ENCODE results near the gene FAM120B.

The FAM120B gene

DNA sequence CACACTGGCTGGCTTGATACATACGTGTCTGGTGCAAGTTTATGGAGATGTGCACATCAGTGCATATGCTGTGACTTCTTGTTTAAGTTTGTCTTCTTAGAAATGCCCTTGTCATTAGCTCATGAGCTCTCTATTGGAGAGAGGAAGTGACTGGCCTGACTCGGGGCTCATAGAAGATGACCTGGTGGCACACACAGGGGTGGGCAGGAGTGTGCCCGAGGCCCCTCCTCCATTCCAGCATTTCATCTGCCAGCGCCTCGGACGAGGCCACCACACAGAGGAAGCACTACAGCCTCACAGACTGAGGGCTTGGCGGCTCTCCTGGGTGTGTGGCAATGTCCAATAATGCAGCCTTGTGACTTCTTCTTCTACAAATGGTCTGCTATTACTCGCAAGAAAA is 109.7 kb downstream of the FAM120B start:
- TF ChIP-seq POLR2AphosphoS5 (IDR thresholded peaks at IDR 0.05; ENCODE audit: low read depth) = no peak
- peak; percentile 42; the same call in 1 of the 2 replicates for TF ChIP-seq SPI1 (IDR thresholded peaks at IDR 0.05; ENCODE audit: borderline replicate concordance, low read depth)
- Histone ChIP-seq H3K27ac (replicated peaks) (no peak overlapping the region), H3K27me3 (ENCODE audit: insufficient read depth, poor library complexity, severe bottlenecking) (no peaks in the 10 kb centered on the region), H3K4me3 (replicated peaks; ENCODE audit: insufficient read depth, low read length) (no peak overlapping the region)
- DNase-seq (ENCODE audit: low read depth in 1 of 2, low spot score in 1 of 2) = no peak

DNA sequence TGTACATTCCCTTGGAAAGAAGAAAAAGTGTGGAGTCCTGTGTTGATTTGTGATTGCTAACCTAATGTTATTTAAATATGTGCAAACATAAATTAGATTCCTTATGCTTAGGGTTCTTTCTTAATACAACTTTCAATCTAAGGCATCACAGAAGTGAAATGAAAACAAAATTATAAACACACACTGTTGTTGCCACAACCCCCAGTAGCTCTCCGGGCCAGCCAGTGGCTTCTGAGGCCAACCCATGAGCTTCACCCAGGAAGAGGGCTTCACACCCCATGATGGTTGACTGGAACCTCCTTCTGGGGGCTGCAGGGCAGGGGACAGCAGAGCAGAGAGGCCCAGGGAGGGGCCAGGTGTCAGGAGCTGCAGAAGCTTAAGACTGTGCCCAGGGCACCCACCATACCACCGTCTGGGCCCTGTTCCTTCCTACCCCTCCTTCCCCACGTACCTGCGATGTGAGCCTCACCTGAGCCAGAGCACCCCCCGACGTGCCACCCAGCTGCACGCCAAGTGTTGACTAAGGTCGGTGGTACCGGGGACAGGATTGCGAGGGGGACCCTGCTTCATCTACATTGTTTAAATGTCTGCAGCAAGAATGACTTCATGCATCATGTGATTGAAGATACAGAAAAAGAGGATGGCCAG is 110.5 kb downstream of the FAM120B start:
- Histone ChIP-seq H3K27ac (replicated peaks) (no peak overlapping the region), H3K27me3 (ENCODE audit: insufficient read depth, poor library complexity, severe bottlenecking) (no peaks in the 10 kb centered on the region), H3K4me3 (replicated peaks; ENCODE audit: insufficient read depth, low read length) (no peak overlapping the region)
- TF ChIP-seq, protein P1, sequence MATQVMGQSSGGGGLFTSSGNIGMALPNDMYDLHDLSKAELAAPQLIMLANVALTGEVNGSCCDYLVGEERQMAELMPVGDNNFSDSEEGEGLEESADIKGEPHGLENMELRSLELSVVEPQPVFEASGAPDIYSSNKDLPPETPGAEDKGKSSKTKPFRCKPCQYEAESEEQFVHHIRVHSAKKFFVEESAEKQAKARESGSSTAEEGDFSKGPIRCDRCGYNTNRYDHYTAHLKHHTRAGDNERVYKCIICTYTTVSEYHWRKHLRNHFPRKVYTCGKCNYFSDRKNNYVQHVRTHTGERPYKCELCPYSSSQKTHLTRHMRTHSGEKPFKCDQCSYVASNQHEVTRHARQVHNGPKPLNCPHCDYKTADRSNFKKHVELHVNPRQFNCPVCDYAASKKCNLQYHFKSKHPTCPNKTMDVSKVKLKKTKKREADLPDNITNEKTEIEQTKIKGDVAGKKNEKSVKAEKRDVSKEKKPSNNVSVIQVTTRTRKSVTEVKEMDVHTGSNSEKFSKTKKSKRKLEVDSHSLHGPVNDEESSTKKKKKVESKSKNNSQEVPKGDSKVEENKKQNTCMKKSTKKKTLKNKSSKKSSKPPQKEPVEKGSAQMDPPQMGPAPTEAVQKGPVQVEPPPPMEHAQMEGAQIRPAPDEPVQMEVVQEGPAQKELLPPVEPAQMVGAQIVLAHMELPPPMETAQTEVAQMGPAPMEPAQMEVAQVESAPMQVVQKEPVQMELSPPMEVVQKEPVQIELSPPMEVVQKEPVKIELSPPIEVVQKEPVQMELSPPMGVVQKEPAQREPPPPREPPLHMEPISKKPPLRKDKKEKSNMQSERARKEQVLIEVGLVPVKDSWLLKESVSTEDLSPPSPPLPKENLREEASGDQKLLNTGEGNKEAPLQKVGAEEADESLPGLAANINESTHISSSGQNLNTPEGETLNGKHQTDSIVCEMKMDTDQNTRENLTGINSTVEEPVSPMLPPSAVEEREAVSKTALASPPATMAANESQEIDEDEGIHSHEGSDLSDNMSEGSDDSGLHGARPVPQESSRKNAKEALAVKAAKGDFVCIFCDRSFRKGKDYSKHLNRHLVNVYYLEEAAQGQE (IDR thresholded peaks at IDR 0.05; ENCODE audit: insufficient replicate concordance, low read depth) = no peak
- TF ChIP-seq, protein P2, sequence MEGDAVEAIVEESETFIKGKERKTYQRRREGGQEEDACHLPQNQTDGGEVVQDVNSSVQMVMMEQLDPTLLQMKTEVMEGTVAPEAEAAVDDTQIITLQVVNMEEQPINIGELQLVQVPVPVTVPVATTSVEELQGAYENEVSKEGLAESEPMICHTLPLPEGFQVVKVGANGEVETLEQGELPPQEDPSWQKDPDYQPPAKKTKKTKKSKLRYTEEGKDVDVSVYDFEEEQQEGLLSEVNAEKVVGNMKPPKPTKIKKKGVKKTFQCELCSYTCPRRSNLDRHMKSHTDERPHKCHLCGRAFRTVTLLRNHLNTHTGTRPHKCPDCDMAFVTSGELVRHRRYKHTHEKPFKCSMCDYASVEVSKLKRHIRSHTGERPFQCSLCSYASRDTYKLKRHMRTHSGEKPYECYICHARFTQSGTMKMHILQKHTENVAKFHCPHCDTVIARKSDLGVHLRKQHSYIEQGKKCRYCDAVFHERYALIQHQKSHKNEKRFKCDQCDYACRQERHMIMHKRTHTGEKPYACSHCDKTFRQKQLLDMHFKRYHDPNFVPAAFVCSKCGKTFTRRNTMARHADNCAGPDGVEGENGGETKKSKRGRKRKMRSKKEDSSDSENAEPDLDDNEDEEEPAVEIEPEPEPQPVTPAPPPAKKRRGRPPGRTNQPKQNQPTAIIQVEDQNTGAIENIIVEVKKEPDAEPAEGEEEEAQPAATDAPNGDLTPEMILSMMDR (IDR thresholded peaks at IDR 0.05; ENCODE audit: insufficient read depth, low read length) = no peak
- TF ChIP-seq POLR2AphosphoS5 (IDR thresholded peaks at IDR 0.05; ENCODE audit: low read depth) (no peak), SPI1 (IDR thresholded peaks at IDR 0.05; ENCODE audit: borderline replicate concordance, low read depth) (no peak), GABPA (IDR thresholded peaks at IDR 0.05; ENCODE audit: low read depth) (no peak)
- DNase-seq (ENCODE audit: low read depth in 1 of 2, low spot score in 1 of 2) = no peak

DNA sequence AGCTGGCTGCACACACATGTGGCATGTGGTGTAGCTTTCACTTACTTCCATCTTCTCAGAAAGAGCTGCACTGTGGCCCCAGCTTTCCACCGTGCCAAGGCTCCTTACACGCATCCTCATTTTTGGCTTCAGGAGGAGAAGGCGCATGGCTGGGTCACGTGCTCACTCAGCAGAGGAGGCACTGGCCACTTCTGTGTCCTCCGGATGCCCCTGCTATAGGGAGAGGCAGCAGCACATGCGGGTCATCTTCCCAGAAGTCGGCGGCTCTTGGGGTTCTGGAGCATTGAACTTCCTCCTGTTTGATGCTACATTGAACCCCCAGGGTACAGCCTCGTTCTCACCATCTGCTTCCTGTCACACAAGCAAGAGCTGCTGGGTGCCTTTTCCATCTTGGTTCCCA is 111.3 kb downstream of the FAM120B start:
- no peak for DNase-seq (ENCODE audit: low read depth in 1 of 2, low spot score in 1 of 2)
- TF ChIP-seq, protein P2 (IDR thresholded peaks at IDR 0.05; ENCODE audit: insufficient read depth, low read length) = no peak
- TF ChIP-seq POLR2AphosphoS5 (IDR thresholded peaks at IDR 0.05; ENCODE audit: low read depth) = no peak
- no peak for TF ChIP-seq SPI1 (IDR thresholded peaks at IDR 0.05; ENCODE audit: borderline replicate concordance, low read depth)
- TF ChIP-seq, protein P1 (IDR thresholded peaks at IDR 0.05; ENCODE audit: insufficient replicate concordance, low read depth) = no peak
- no peak for TF ChIP-seq GABPA (IDR thresholded peaks at IDR 0.05; ENCODE audit: low read depth)

DNA sequence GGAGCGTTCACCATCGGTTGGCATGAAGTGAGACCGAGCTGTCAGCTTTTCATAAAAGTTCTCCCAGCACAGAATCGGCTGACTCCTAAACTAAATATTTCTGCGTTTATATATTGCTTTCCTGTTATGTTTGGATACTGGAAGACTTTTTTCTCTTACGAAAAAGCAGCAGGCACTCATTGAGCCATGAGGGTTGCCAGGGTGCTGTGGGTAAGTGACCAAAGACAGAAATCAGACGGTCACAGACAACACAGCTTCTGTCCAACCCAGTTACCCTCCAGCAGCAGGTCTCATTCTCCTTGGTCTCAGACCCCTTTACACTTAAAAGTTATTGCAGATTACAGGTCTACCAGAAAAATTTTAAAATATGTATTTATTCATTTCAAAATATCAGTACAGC is 113.7 kb downstream of the FAM120B start:
- no peak for DNase-seq (ENCODE audit: low read depth in 1 of 2, low spot score in 1 of 2)
- H3K4me3 ChIP-seq (replicated peaks; ENCODE audit: insufficient read depth, low read length) = no peak overlapping the region
- TF ChIP-seq SPI1 (IDR thresholded peaks at IDR 0.05; ENCODE audit: borderline replicate concordance, low read depth) (no peak), POLR2AphosphoS5 (IDR thresholded peaks at IDR 0.05; ENCODE audit: low read depth) (no peak), GABPA (IDR thresholded peaks at IDR 0.05; ENCODE audit: low read depth) (no peak)
- TF ChIP-seq, protein P1 (IDR thresholded peaks at IDR 0.05; ENCODE audit: insufficient replicate concordance, low read depth) = no peak
- TF ChIP-seq, protein P2 (IDR thresholded peaks at IDR 0.05; ENCODE audit: insufficient read depth, low read length) = no peak

More for the DNA sequence above, 111.3 kb downstream of the FAM120B start:
- H3K27me3 ChIP-seq (ENCODE audit: insufficient read depth, poor library complexity, severe bottlenecking) = no peaks in the 10 kb centered on the region
- H3K4me3 ChIP-seq (replicated peaks; ENCODE audit: insufficient read depth, low read length) = no peak overlapping the region
- no peak overlapping the region for H3K27ac ChIP-seq (replicated peaks)

More for the DNA sequence above, 113.7 kb downstream of the FAM120B start:
- no peaks in the 10 kb centered on the region for H3K27me3 ChIP-seq (ENCODE audit: insufficient read depth, poor library complexity, severe bottlenecking)
- H3K27ac ChIP-seq (replicated peaks) = no peak overlapping the region

All from HL-60 (cell line).